Trophoblast cell (in vitro differentiated cells and primary cell): ENCODE data around the gene PTPRT.

ENCODE experiments used
- DNase-seq, 2 donors: peaks; one replicate each; pipeline ENCODE4 v3.0.0-alpha.2; 2016
- H2AFZ ChIP-seq: 2 replicates; pipeline ENCODE4 v1.6.1; 2013; ENCODE audit warnings: low read length, moderate library complexity, mild to moderate bottlenecking; ENCODE audit not compliant: insufficient read depth, poor library complexity
- H2AK5ac ChIP-seq: 2 replicates; pipeline ENCODE4 v1.6.1; 2013; ENCODE audit warnings: mild to moderate bottlenecking, low read length
- H2BK120ac ChIP-seq: 2 replicates; pipeline ENCODE4 v1.6.1; 2013; ENCODE audit warnings: low read length, mild to moderate bottlenecking, moderate library complexity; ENCODE audit not compliant: insufficient read depth, poor library complexity
- H2BK12ac ChIP-seq: 2 replicates; pipeline ENCODE4 v1.6.1; 2013; ENCODE audit warnings: mild to moderate bottlenecking, low read length, moderate library complexity
- H2BK5ac ChIP-seq: 2 replicates; pipeline ENCODE4 v1.6.1; 2013; ENCODE audit warnings: low read length, low read depth, moderate library complexity, mild to moderate bottlenecking; ENCODE audit not compliant: poor library complexity
- H3K14ac ChIP-seq: 2 replicates; pipeline ENCODE4 v1.6.1; 2013; ENCODE audit warnings: mild to moderate bottlenecking, low read length
- H3K18ac ChIP-seq: 2 replicates; pipeline ENCODE4 v1.6.1; 2013; ENCODE audit warnings: mild to moderate bottlenecking, low read length
- H3K23ac ChIP-seq: 2 replicates; pipeline ENCODE4 v1.6.1; 2013; ENCODE audit warnings: low read length
- H3K27ac ChIP-seq: 2 replicates; pipeline ENCODE4 v1.5.1; 2013; ENCODE audit warnings: low read depth, mild to moderate bottlenecking, inconsistent platforms, low read length, moderate library complexity
- H3K27me3 ChIP-seq: 2 replicates; pipeline ENCODE4 v1.6.1; 2013; ENCODE audit warnings: inconsistent platforms, mild to moderate bottlenecking, low read length, moderate library complexity; ENCODE audit not compliant: insufficient read depth
- H3K36me3 ChIP-seq, 2 experiments: 1 replicate in 1 of 2; 2 replicates in 1 of 2; pipeline ENCODE4 v1.6.1; 2013; ENCODE audit warnings: low read length in 2 of 2, mild to moderate bottlenecking in 2 of 2, moderate library complexity in 1 of 2; ENCODE audit not compliant: insufficient read depth in 2 of 2, control insufficient read depth in 1 of 2
- H3K4ac ChIP-seq: 2 replicates; pipeline ENCODE4 v1.6.1; 2013; ENCODE audit warnings: low read depth, mild to moderate bottlenecking, low read length, moderate library complexity
- H3K4me1 ChIP-seq, 2 experiments: 1 replicate in 1 of 2; 2 replicates in 1 of 2; pipeline ENCODE4 v1.6.1; 2013; ENCODE audit warnings: low read length in 2 of 2, mild to moderate bottlenecking in 2 of 2, moderate library complexity in 1 of 2; ENCODE audit not compliant: insufficient read depth in 2 of 2, control insufficient read depth in 1 of 2
- H3K4me2 ChIP-seq: 2 replicates; pipeline ENCODE4 v1.6.1; 2013; ENCODE audit warnings: inconsistent platforms, mild to moderate bottlenecking, low read length, moderate library complexity
- H3K4me3 ChIP-seq: 2 replicates; pipeline ENCODE4 v1.5.1; 2013; ENCODE audit warnings: mild to moderate bottlenecking, low read depth, low read length, inconsistent platforms
- H3K79me1 ChIP-seq: one replicate; pipeline ENCODE4 v1.6.1; 2013; ENCODE audit warnings: low read length
- H3K79me2 ChIP-seq: 2 replicates; pipeline ENCODE4 v1.6.1; 2013; ENCODE audit warnings: low read length, mild to moderate bottlenecking; ENCODE audit not compliant: control insufficient read depth, insufficient read depth, poor library complexity
- H3K9ac ChIP-seq: 2 replicates; pipeline ENCODE4 v1.6.1; 2013; ENCODE audit warnings: mild to moderate bottlenecking, low read length
- H3K9me3 ChIP-seq: 2 replicates; pipeline ENCODE4 v1.6.1; 2013; ENCODE audit warnings: low read depth, mild to moderate bottlenecking, control low read depth, inconsistent platforms, low read length; ENCODE audit not compliant: insufficient read depth
- H4K12ac ChIP-seq: 2 replicates; pipeline ENCODE4 v1.6.1; 2013; ENCODE audit warnings: low read depth, mild to moderate bottlenecking, low read length, moderate library complexity
- H4K8ac ChIP-seq: 2 replicates; pipeline ENCODE4 v1.6.1; 2013; ENCODE audit warnings: low read depth, mild to moderate bottlenecking, low read length, moderate library complexity
- H4K91ac ChIP-seq: one replicate; pipeline ENCODE4 v1.6.1; 2013; ENCODE audit warnings: low read depth, mild to moderate bottlenecking, low read length, moderate library complexity
- WGBS: extraction: QIAGEN DNeasy Blood & Tissue Kit; methylation state at CpG from one replicate; pipeline ENCODE4 v1.1.7; 2013; ENCODE audit warnings: missing lambda C conversion rate; ENCODE audit not compliant: insufficient read length, insufficient coverage; ENCODE audit errors: extremely low coverage; 5-methylcytosine and 5-hydroxymethylcytosine counted together

The PTPRT gene

DNA sequence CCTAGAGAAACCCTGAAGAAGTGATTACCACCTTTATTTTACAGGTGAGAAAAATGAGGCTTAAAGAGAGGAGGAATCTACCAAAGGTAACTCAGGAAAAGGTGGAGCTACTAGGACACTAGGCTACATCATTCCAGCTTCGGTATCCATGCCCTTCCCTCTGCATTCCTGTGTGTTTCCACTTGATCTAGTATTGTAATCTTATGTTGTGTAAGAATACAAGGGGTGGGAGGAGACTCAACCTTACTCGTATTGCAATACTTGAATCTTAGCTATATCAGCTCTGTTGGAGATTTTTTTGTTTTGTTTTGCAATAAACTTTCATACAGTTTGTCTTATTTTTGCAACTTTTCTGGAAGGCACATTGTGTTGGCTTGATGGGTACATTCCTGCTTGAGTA, 742.4 kb downstream of the PTPRT start:
- Histone ChIP-seq H2BK5ac (no peak overlapping the region), H2AFZ (no peak overlapping the region), H3K4me1 (no peaks in the 10 kb centered on the region), H3K27me3 (no peaks in the 10 kb centered on the region), H2BK12ac (no peak overlapping the region), H4K8ac (no peak overlapping the region), H4K12ac (no peak overlapping the region), H4K91ac (no peak overlapping the region), H3K18ac (no peak overlapping the region), H3K23ac (no peak overlapping the region), H3K9me3 (no peaks in the 10 kb centered on the region), H3K27ac (no peak overlapping the region), H3K79me1 (no peaks in the 10 kb centered on the region), H3K4me3 (no peak overlapping the region), H2AK5ac (no peak overlapping the region), H3K4me2 (no peak overlapping the region), H3K79me2 (no peaks in the 10 kb centered on the region), H3K9ac (no peak overlapping the region), H2BK120ac (no peak overlapping the region), H3K36me3 (no peaks in the 10 kb centered on the region), H3K4ac (no peak overlapping the region), H3K14ac (no peak overlapping the region)
- peak in 1 of 2 donors; percentile 3 for DNase-seq
- WGBS = no CpG with 5 or more reads among the region's 2 CpGs

DNA sequence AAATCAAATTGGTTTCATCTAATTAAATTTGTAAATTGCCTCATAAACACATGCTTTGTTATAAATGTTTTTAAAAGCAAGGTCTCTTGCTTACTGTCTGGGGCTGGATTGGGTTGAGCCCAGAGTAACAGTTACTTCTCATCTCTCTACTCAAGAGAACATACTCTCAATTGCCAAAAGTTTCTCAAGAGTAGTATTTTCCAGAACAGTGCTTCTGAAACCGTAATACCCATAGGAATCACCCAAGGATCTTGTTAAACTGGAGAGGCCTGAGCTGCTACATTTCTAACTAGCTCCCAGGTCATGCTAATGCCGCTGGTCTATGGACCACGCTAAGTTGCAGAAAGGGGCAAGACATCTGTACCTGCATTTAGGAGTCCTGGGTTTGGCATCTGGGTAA, 744.9 kb downstream of the PTPRT start:
- H4K91ac ChIP-seq = no peak overlapping the region
- H3K4me3 ChIP-seq = no peak overlapping the region
- DNase-seq = no peak
- no peak overlapping the region for H3K9ac ChIP-seq
- H3K14ac ChIP-seq = no peak overlapping the region
- H2BK120ac ChIP-seq = no peak overlapping the region
- no CpG with 5 or more reads among the region's 3 CpGs for WGBS
- H3K23ac ChIP-seq = no peak overlapping the region
- H3K9me3 ChIP-seq = no peaks in the 10 kb centered on the region
- H2AK5ac ChIP-seq = no peak overlapping the region
- no peak overlapping the region for H3K4ac ChIP-seq
- H2BK12ac ChIP-seq = no peak overlapping the region
- H3K4me1 ChIP-seq = no peaks in the 10 kb centered on the region
- H3K18ac ChIP-seq = no peak overlapping the region
- H3K79me2 ChIP-seq = no peaks in the 10 kb centered on the region
- H4K12ac ChIP-seq = no peak overlapping the region
- no peaks in the 10 kb centered on the region for H3K79me1 ChIP-seq
- no peak overlapping the region for H4K8ac ChIP-seq
- no peak overlapping the region for H2BK5ac ChIP-seq
- no peak overlapping the region for H2AFZ ChIP-seq
- no peak overlapping the region for H3K27ac ChIP-seq
- H3K4me2 ChIP-seq = no peak overlapping the region
- H3K27me3 ChIP-seq = no peaks in the 10 kb centered on the region
- no peaks in the 10 kb centered on the region for H3K36me3 ChIP-seq

DNA sequence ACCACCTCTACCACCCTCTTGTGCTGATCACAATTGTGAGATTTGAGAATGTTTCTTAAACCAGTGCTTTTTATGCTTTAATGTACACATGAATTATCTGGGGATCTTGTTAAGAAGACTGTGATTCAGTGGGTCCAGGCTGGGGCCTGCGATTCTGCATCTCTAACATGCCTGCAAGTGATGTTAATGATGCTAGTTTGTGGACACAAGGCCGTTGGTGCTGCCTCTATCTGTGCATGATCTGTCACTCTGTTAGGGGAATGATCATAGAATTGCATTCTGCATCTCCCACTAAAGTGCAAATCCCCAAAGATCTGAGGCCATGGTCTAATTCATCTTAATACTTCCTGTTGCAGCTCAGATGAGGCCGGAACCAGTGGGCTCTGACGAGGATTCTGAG, 746.5 kb downstream of the PTPRT start:
- H3K9ac ChIP-seq = no peak overlapping the region

DNA sequence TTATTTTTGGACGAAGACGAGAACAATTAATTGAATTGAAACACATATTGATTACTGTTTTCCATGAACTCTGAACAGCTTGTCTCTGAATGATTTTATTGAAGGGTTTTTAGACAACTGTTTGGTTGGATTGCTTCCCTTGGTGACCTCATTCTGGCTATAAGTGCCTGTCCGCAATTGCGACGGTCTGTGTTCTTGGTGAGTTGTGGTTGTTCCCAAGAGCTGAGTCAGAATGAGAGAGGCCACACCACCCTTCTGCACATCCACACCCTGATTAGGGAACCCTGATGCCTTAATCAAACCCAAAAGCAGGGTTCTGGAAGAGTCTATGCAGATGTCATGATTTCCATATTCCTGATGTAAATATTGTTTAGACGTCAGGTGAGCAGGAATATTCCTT, 747.0 kb downstream of the PTPRT start:
- Histone ChIP-seq H3K4me3 (no peak overlapping the region), H3K36me3 (no peaks in the 10 kb centered on the region), H2BK12ac (no peak overlapping the region), H3K9me3 (no peaks in the 10 kb centered on the region), H3K4ac (no peak overlapping the region), H3K18ac (no peak overlapping the region), H3K14ac (no peak overlapping the region), H3K79me2 (no peaks in the 10 kb centered on the region), H3K23ac (no peak overlapping the region), H3K9ac (no peak overlapping the region), H2AFZ (no peak overlapping the region), H2BK5ac (no peak overlapping the region), H2AK5ac (no peak overlapping the region), H3K79me1 (no peaks in the 10 kb centered on the region), H3K27me3 (no peaks in the 10 kb centered on the region), H4K12ac (no peak overlapping the region), H4K91ac (no peak overlapping the region), H3K4me1 (no peaks in the 10 kb centered on the region), H4K8ac (no peak overlapping the region), H3K27ac (no peak overlapping the region), H2BK120ac (no peak overlapping the region), H3K4me2 (no peak overlapping the region)
- WGBS = no CpG with 5 or more reads among the region's 6 CpGs
- DNase-seq = no peak

More for the DNA sequence above, 746.5 kb downstream of the PTPRT start:
- H4K8ac ChIP-seq = no peak overlapping the region
- no peak for DNase-seq
- no peaks in the 10 kb centered on the region for H3K4me1 ChIP-seq
- no peak overlapping the region for H3K14ac ChIP-seq
- no peaks in the 10 kb centered on the region for H3K36me3 ChIP-seq
- no peaks in the 10 kb centered on the region for H3K27me3 ChIP-seq
- H2BK5ac ChIP-seq = no peak overlapping the region
- no peak overlapping the region for H3K4me3 ChIP-seq
- no peaks in the 10 kb centered on the region for H3K79me2 ChIP-seq
- H3K9me3 ChIP-seq = no peaks in the 10 kb centered on the region
- no peak overlapping the region for H2BK120ac ChIP-seq
- no peak overlapping the region for H3K4me2 ChIP-seq
- H3K4ac ChIP-seq = no peak overlapping the region
- no peak overlapping the region for H2AK5ac ChIP-seq
- no peak overlapping the region for H2BK12ac ChIP-seq
- H3K18ac ChIP-seq = no peak overlapping the region
- H2AFZ ChIP-seq = no peak overlapping the region
- H3K23ac ChIP-seq = no peak overlapping the region
- H4K91ac ChIP-seq = no peak overlapping the region
- H3K27ac ChIP-seq = no peak overlapping the region
- H4K12ac ChIP-seq = no peak overlapping the region
- H3K79me1 ChIP-seq = no peaks in the 10 kb centered on the region
- WGBS = no CpG with 5 or more reads among the region's 4 CpGs
